SK-N-SH (cell line): ENCODE data around the gene TSHZ2.

Experiments used
- CTCF ChIP-seq: fragments of 200-600 bp; sonication (generic); IDR thresholded peaks from 2 replicates; pipeline ENCODE4 v1.6.1; 2017; ENCODE audit warnings: antibody characterized with exemption, mild to moderate bottlenecking, moderate library complexity
- MXI1 ChIP-seq: IDR thresholded peaks from 2 replicates; pipeline ENCODE4 v1.6.1; 2012; ENCODE audit warnings: mild to moderate bottlenecking, low read depth, low read length, improper control_type of control experiment
- NRF1 ChIP-seq: IDR thresholded peaks from 2 replicates; pipeline ENCODE4 v1.6.1; 2012; ENCODE audit warnings: low read depth, mild to moderate bottlenecking, low read length
- REST ChIP-seq: IDR thresholded peaks from 2 replicates; pipeline ENCODE4 v1.6.1; 2012; ENCODE audit warnings: mild to moderate bottlenecking, low read depth, low read length, moderate library complexity
- RXRA ChIP-seq: IDR thresholded peaks from 2 replicates; pipeline ENCODE4 v1.4.0; 2012; ENCODE audit warnings: low read depth, mild to moderate bottlenecking, borderline replicate concordance
- USF1 ChIP-seq: IDR thresholded peaks from 2 replicates; pipeline ENCODE4 v1.4.0; 2012; ENCODE audit warnings: low read depth, borderline replicate concordance

- no peak for TF ChIP-seq CTCF
- no peak for TF ChIP-seq RXRA
- TF ChIP-seq NRF1, result no peak
- no peak for TF ChIP-seq REST
- no peak for TF ChIP-seq USF1
- TF ChIP-seq MXI1, result no peak
Observed at GRCh38 chr20:53055367-53056067, 83.4 kb downstream of the TSHZ2 start.
